H1 (cell line): ENCODE measurements around the gene TMEM266. TPM values are rescaled to one million over a fixed set of nuclear protein-coding genes. Genes with fewer than 3 reads are reported as not detected.

Experiments
- CTCF ChIA-PET: fragments of 300-600 bp; sonication (Branson Sonifier 250); formaldehyde crosslinking; loops from one replicate; lab custom pipeline; 2021; ENCODE audit not compliant: partially characterized antibody; lab: Charles Lee
- POLR2A ChIA-PET: fragments of 300-600 bp; sonication (Branson Sonifier 250); formaldehyde crosslinking; loops from one replicate; lab custom pipeline; 2021; ENCODE audit warnings: inconsistent platforms; ENCODE audit not compliant: partially characterized antibody; lab: Charles Lee
- DNase-seq, 2 experiments: peaks; one replicate each; pipeline versions ENCODE4 v3.0.0 to v3.0.0-alpha.2; 2010 to 2022; ENCODE audit warnings: low spot score in 2 of 2, low read depth in 1 of 2, mixed read lengths in 1 of 2
- FAIRE-seq: peaks from 2 replicates; lab custom pipeline; 2011; peaks lifted over from hg19 to GRCh38; lab: Jason Lieb, UNC
- H2AFZ ChIP-seq: 2 replicates; pipeline ENCODE4 v1.8.1; 2012; ENCODE audit warnings: low read length, inconsistent platforms
- H2AK5ac ChIP-seq: 2 replicates; pipeline ENCODE4 v1.6.1; 2013; ENCODE audit warnings: low read depth, low read length
- H2BK120ac ChIP-seq: replicated peaks from 2 replicates; pipeline ENCODE3; 2013; ENCODE audit warnings: low read depth, low read length, inconsistent platforms
- H2BK12ac ChIP-seq: 2 replicates; pipeline ENCODE4 v1.6.1; 2013; ENCODE audit warnings: low read depth, low read length
- H2BK15ac ChIP-seq: 2 replicates; pipeline ENCODE4 v1.6.1; 2013; ENCODE audit warnings: low read length
- H2BK20ac ChIP-seq: 2 replicates; pipeline ENCODE4 v1.6.1; 2013; ENCODE audit warnings: low read length
- H2BK5ac ChIP-seq: 2 replicates; pipeline ENCODE4 v1.6.1; 2013; ENCODE audit warnings: low read depth, low read length
- H3K14ac ChIP-seq: 2 replicates; pipeline ENCODE4 v1.6.1; 2013; ENCODE audit warnings: inconsistent platforms; ENCODE audit not compliant: insufficient read length
- H3K18ac ChIP-seq: 2 replicates; pipeline ENCODE4 v1.6.1; 2013; ENCODE audit warnings: low read length; ENCODE audit errors: extremely low read depth
- H3K23ac ChIP-seq: 2 replicates; pipeline ENCODE4 v1.6.1; 2013; ENCODE audit warnings: inconsistent platforms; ENCODE audit not compliant: insufficient read length
- H3K23me2 ChIP-seq: 2 replicates; pipeline ENCODE4 v1.6.1; 2013; ENCODE audit warnings: low read depth, low read length
- H3K27ac ChIP-seq: 2 replicates; pipeline ENCODE4 v1.6.1; 2011; ENCODE audit warnings: low read depth, low read length, inconsistent platforms
- H3K27me3 ChIP-seq, 4 experiments: replicated peaks in 1 of 4; 1 replicate in 1 of 4; 2 replicates in 3 of 4; pipeline versions ENCODE4 v1.6.1 to v1.8.1; 2011 to 2013; ENCODE audit warnings: low read length in 3 of 4, mild to moderate bottlenecking in 3 of 4, inconsistent platforms in 2 of 4, mixed read lengths in 2 of 4, moderate library complexity in 1 of 4; ENCODE audit not compliant: control insufficient read depth in 3 of 4, insufficient read depth in 3 of 4; ENCODE audit errors: extremely low read depth in 1 of 4
- H3K36me3 ChIP-seq, 4 experiments: 2 replicates each; pipeline versions ENCODE4 v1.6.1 to v1.8.1; 2011 to 2013; ENCODE audit warnings: mild to moderate bottlenecking in 4 of 4, low read length in 3 of 4, moderate library complexity in 2 of 4, control low read depth in 1 of 4, inconsistent platforms in 1 of 4; ENCODE audit not compliant: insufficient read depth in 4 of 4, control insufficient read depth in 2 of 4
- H3K4ac ChIP-seq: replicated peaks from 2 replicates; pipeline ENCODE3; 2013; ENCODE audit warnings: low read length, low read depth, mixed read lengths, inconsistent platforms; ENCODE audit not compliant: insufficient read length
- H3K4me1 ChIP-seq, 4 experiments: replicated peaks in 1 of 4; 1 replicate in 1 of 4; 2 replicates in 3 of 4; pipeline versions ENCODE4 v1.6.1 to v1.8.1; 2011 to 2013; ENCODE audit warnings: low read length in 3 of 4, inconsistent platforms in 2 of 4, mixed read lengths in 1 of 4; ENCODE audit not compliant: insufficient read depth in 4 of 4, control insufficient read depth in 3 of 4
- H3K4me2 ChIP-seq, 2 experiments: 2 replicates each; pipeline versions ENCODE4 v1.6.1 to v1.8.1; 2011 to 2013; ENCODE audit warnings: low read depth in 2 of 2, low read length in 2 of 2, control low read depth in 1 of 2, inconsistent platforms in 1 of 2, mild to moderate bottlenecking in 1 of 2; ENCODE audit not compliant: insufficient read depth in 1 of 2
- H3K4me3 ChIP-seq, 4 experiments: fragments of 200-600, 300-600 bp in 1 of 4; sonication (generic), shearing (Covaris generic), sonication (Bioruptor Twin) in 1 of 4; 2 replicates each; pipeline versions ENCODE4 v1.5.1 to v1.8.1; 2011 to 2016; ENCODE audit warnings: low read length in 4 of 4, low read depth in 3 of 4, control low read depth in 2 of 4, inconsistent platforms in 2 of 4, mild to moderate bottlenecking in 2 of 4, mixed read lengths in 1 of 4, moderate library complexity in 1 of 4; ENCODE audit not compliant: insufficient read depth in 2 of 4; ENCODE audit errors: extremely low read depth in 1 of 4
- H3K56ac ChIP-seq: replicated peaks from 2 replicates; pipeline ENCODE3; 2013; ENCODE audit warnings: low read depth, mild to moderate bottlenecking, mixed read lengths, low read length, inconsistent platforms; ENCODE audit not compliant: insufficient read length
- H3K79me1 ChIP-seq: 2 replicates; pipeline ENCODE4 v1.6.1; 2013; ENCODE audit warnings: low read depth, low read length, control low read depth
- H3K79me2 ChIP-seq, 2 experiments: 2 replicates each; pipeline versions ENCODE4 v1.6.1 to v1.8.1; 2012 to 2013; ENCODE audit warnings: low read length in 2 of 2, mild to moderate bottlenecking in 2 of 2, inconsistent platforms in 1 of 2; ENCODE audit not compliant: insufficient read depth in 2 of 2, control insufficient read depth in 1 of 2
- H3K9ac ChIP-seq, 4 experiments: replicated peaks in 1 of 4; 1 replicate in 1 of 4; 2 replicates in 3 of 4; pipeline versions ENCODE4 v1.6.1 to v1.8.1; 2011 to 2013; ENCODE audit warnings: low read depth in 3 of 4, low read length in 3 of 4, control low read depth in 2 of 4, mild to moderate bottlenecking in 2 of 4, moderate library complexity in 2 of 4, inconsistent platforms in 1 of 4; ENCODE audit errors: extremely low read depth in 1 of 4
- H3K9me3 ChIP-seq, 2 experiments: 2 replicates each; pipeline versions ENCODE4 v1.6.1 to v1.8.1; 2012 to 2013; ENCODE audit warnings: mild to moderate bottlenecking in 2 of 2, moderate library complexity in 2 of 2, control low read depth in 1 of 2, inconsistent platforms in 1 of 2, low read depth in 1 of 2, low read length in 1 of 2, mixed read lengths in 1 of 2; ENCODE audit not compliant: insufficient read depth in 2 of 2
- H4K20me1 ChIP-seq, 2 experiments: replicated peaks in 1 of 2; 2 replicates each; pipeline versions ENCODE3 to v1.8.1; 2011 to 2013; ENCODE audit warnings: inconsistent platforms in 2 of 2, low read length in 2 of 2, mild to moderate bottlenecking in 1 of 2; ENCODE audit not compliant: insufficient read depth in 2 of 2, control insufficient read depth in 1 of 2
- H4K5ac ChIP-seq: 2 replicates; pipeline ENCODE4 v1.6.1; 2013; ENCODE audit warnings: low read length, low read depth, mixed read lengths, inconsistent platforms; ENCODE audit not compliant: insufficient read length
- H4K8ac ChIP-seq: 2 replicates; pipeline ENCODE4 v1.8.0; 2013; ENCODE audit warnings: mild to moderate bottlenecking, moderate library complexity, low read length, inconsistent platforms; ENCODE audit not compliant: insufficient read depth; ENCODE audit errors: extremely low read depth
- H4K91ac ChIP-seq: replicated peaks from 2 replicates; pipeline ENCODE3; 2013; ENCODE audit warnings: low read length, mixed read lengths, inconsistent platforms; ENCODE audit not compliant: insufficient read length
- CTBP2 ChIP-seq: IDR thresholded peaks from 2 replicates; pipeline ENCODE4 v1.7.0; 2011; ENCODE audit warnings: borderline replicate concordance, mild to moderate bottlenecking, moderate library complexity, mixed read lengths, low read length; ENCODE audit not compliant: insufficient read depth, insufficient read length
- YY1 ChIP-seq: IDR thresholded peaks from 2 replicates; pipeline ENCODE4 v1.6.1; 2011; ENCODE audit warnings: low read depth, mild to moderate bottlenecking, low read length
- WGBS, 2 experiments: shearing (Covaris generic) in 1 of 2; methylation state at CpG; one replicate each; pipeline versions ENCODE4 v1.1.6 to v1.1.7; 2013 to 2015; ENCODE audit warnings: low lambda C conversion rate in 2 of 2, mixed read lengths in 2 of 2, inconsistent platforms in 1 of 2, low coverage in 1 of 2, missing lambda C conversion rate in 1 of 2; ENCODE audit not compliant: insufficient replicate concordance in 2 of 2, insufficient coverage in 1 of 2, insufficient read length in 1 of 2; ENCODE audit errors: extremely low coverage in 1 of 2, missing lambda C conversion rate in 1 of 2; 5-methylcytosine and 5-hydroxymethylcytosine counted together
- polyA plus RNA-seq, 7 experiments: library from polyadenylated mRNA; depleted of rRNA in 3 of 7; stranded (reverse) in 5 of 7; unstranded in 2 of 7; fragments of >200 nt in 5 of 7; fragments of 200-250 nt in 2 of 7; gene quantifications; 1 replicate in 5 of 7; 2 replicates in 1 of 7; 4 replicates in 1 of 7; pipeline versions ENCODE4 v1.2.1 to v1.2.3, GENCODE V29; 2011 to 2013; ENCODE audit warnings: missing spikeins in 2 of 7, mixed read lengths in 2 of 7
- total RNA-seq: library from RNA; stranded (reverse); fragmentation: NEBNext Ultra II Directional; extraction: Animal tissue kit (Norgen Biotek cat#: 25700); gene quantifications from 2 replicates; pipeline ENCODE4 v1.2.1, GENCODE V29; 2021

TMEM266 gene
- total and polyA plus RNA-seq, 2 of the 8 experiments (the other 6 are each of a cell fraction or from before 2014, with no cell fraction given), result 2.6 TPM

- CTCF ChIA-PET, result interaction anchor here (0.9 to 2.3 kb wide), 3 partner anchors 16 to 79 kb away, joined by 3 to 7 read pairs (median 3); no protein-coding TSS in a partner anchor
- TF ChIP-seq CTBP2, result no peak
- TF ChIP-seq YY1, result no peak
Observed at GRCh38 chr15:76251717-76252116, 191.9 kb downstream of the TMEM266 start.

More at GRCh38 chr15:76251717-76252116, 191.9 kb downstream of the TMEM266 start:
- H3K56ac ChIP-seq, result no peak overlapping the region
- no peak overlapping the region for H3K14ac ChIP-seq
- H2BK5ac ChIP-seq, result no peak overlapping the region
- no peak overlapping the region for H4K91ac ChIP-seq
- H3K18ac ChIP-seq, result no peak overlapping the region
- 88% methylated on average over 4 of the region's 4 CpGs; no CpG with 5 or more reads in 1 of the 2 experiments for WGBS, 2 experiments
- no peaks in the 10 kb centered on the region for H4K20me1 ChIP-seq
- H3K27ac ChIP-seq, result no peak overlapping the region
- no peak for FAIRE-seq
- H3K9me3 ChIP-seq, result no peaks in the 10 kb centered on the region
- no peak overlapping the region for H4K8ac ChIP-seq
- no peak overlapping the region for H2AK5ac ChIP-seq
- no peak overlapping the region for H2BK20ac ChIP-seq
- H3K4me1 ChIP-seq, result peaks cover 0 to 10% (median 5%) of the 10 kb centered on the region in 4 experiments; a peak in 3 of 7 replicates
- no peak overlapping the region for H3K9ac ChIP-seq
- H3K36me3 ChIP-seq, result no peaks in the 10 kb centered on the region
- H3K79me2 ChIP-seq, result no peaks in the 10 kb centered on the region
- no peaks in the 10 kb centered on the region for H3K79me1 ChIP-seq
- H2BK120ac ChIP-seq, result no peak overlapping the region
- POLR2A ChIA-PET, result no interaction called here
- H2BK15ac ChIP-seq, result no peak overlapping the region
- no peaks in the 10 kb centered on the region for H3K23me2 ChIP-seq
- H2BK12ac ChIP-seq, result no peak overlapping the region
- H3K4me2 ChIP-seq, result no peak overlapping the region
- no peak overlapping the region for H3K4ac ChIP-seq
- no peak overlapping the region for H2AFZ ChIP-seq
- no peak overlapping the region for H3K23ac ChIP-seq
- no peak overlapping the region for H3K4me3 ChIP-seq
- DNase-seq, result no peak
- H3K27me3 ChIP-seq, result no peaks in the 10 kb centered on the region
- no peak overlapping the region for H4K5ac ChIP-seq
